GM18526 (cell line): ENCODE results near the gene ELF5.

Experiments
- POLR2A ChIP-seq: IDR thresholded peaks from 3 replicates; pipeline ENCODE4 v1.6.1; 2011; ENCODE audit not compliant: insufficient read length; ENCODE audit errors: extremely low read depth

The ELF5 gene

GRCh38 chr11:34483106-34483874 lies 30.3 kb downstream of the ELF5 start:
- no peak for TF ChIP-seq POLR2A

- no peak for TF ChIP-seq POLR2A
These were observed 32.3 kb downstream of the ELF5 start for GRCh38 chr11:34481307-34481706.

- TF ChIP-seq POLR2A: no peak
These were observed 33.3 kb downstream of the ELF5 start for GRCh38 chr11:34480314-34480713.

- no peak for TF ChIP-seq POLR2A
These were observed 34.5 kb downstream of the ELF5 start for GRCh38 chr11:34478845-34479663.

- TF ChIP-seq POLR2A: no peak
These were observed 36.7 kb downstream of the ELF5 start for GRCh38 chr11:34476849-34477248.

GRCh38 chr11:34475656-34476055 lies 37.9 kb downstream of the ELF5 start:
- TF ChIP-seq POLR2A: no peak

GRCh38 chr11:34473603-34474169 lies 39.9 kb downstream of the ELF5 start:
- no peak for TF ChIP-seq POLR2A

- no peak for TF ChIP-seq POLR2A
These were observed 45.3 kb downstream of the ELF5 start for GRCh38 chr11:34468209-34468841.

- TF ChIP-seq POLR2A: no peak
These were observed 46.6 kb downstream of the ELF5 start for GRCh38 chr11:34466802-34467488.

GRCh38 chr11:34464591-34465051 lies 49.0 kb downstream of the ELF5 start:
- no peak for TF ChIP-seq POLR2A

GRCh38 chr11:34461215-34461614 lies 52.4 kb downstream of the ELF5 start:
- no peak for TF ChIP-seq POLR2A

GRCh38 chr11:34460278-34460677 lies 53.3 kb downstream of the ELF5 start:
- no peak for TF ChIP-seq POLR2A

- no peak for TF ChIP-seq POLR2A
These were observed 54.0 kb downstream of the ELF5 start for GRCh38 chr11:34459507-34460162.

- no peak for TF ChIP-seq POLR2A
These were observed 55.1 kb downstream of the ELF5 start for GRCh38 chr11:34458525-34458924.
